Measurements from ENCODE around the gene RALGAPA1.

RALGAPA1 gene

DNA sequence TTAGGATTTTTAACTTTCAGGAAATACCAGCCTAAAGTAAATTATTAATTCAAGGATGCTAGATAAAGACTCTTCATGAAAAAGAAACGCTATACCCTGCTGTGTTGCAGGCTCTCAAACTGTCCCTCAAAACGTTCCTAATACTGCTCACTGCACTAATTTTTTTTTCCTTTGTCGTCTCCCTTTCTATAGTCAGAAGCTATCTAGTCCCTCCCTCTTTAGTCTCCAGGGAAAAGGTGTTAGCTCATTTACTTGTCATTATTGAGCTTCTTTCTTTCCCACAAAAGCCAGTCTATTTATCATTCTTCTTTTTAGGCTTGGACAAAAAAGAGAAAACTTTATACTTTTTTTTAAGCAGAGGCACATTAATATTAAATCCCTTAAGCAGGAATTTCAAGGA, 305.4 kb downstream of the RALGAPA1 start:
- no peak for DNase-seq (ENCODE audit: extremely low read depth, insufficient read length)
- TF ChIP-seq, protein P1, sequence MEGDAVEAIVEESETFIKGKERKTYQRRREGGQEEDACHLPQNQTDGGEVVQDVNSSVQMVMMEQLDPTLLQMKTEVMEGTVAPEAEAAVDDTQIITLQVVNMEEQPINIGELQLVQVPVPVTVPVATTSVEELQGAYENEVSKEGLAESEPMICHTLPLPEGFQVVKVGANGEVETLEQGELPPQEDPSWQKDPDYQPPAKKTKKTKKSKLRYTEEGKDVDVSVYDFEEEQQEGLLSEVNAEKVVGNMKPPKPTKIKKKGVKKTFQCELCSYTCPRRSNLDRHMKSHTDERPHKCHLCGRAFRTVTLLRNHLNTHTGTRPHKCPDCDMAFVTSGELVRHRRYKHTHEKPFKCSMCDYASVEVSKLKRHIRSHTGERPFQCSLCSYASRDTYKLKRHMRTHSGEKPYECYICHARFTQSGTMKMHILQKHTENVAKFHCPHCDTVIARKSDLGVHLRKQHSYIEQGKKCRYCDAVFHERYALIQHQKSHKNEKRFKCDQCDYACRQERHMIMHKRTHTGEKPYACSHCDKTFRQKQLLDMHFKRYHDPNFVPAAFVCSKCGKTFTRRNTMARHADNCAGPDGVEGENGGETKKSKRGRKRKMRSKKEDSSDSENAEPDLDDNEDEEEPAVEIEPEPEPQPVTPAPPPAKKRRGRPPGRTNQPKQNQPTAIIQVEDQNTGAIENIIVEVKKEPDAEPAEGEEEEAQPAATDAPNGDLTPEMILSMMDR (IDR thresholded peaks at IDR 0.05; ENCODE audit: insufficient read depth, low read length, poor library complexity, severe bottlenecking), result no peak
- Histone ChIP-seq H3K27me3 (replicated peaks; ENCODE audit: control insufficient read depth, insufficient read depth, low read length) (no peaks in the 10 kb centered on the region), H3K36me3 (ENCODE audit: control insufficient read depth, insufficient read depth, low read length) (no peaks in the 10 kb centered on the region), H3K4me3 (replicated peaks; ENCODE audit: low read depth, low read length) (no peak overlapping the region)

GRCh38 chr14:35499180-35499579, 309.9 kb downstream of the RALGAPA1 start:
- no peaks in the 10 kb centered on the region for H3K27me3 ChIP-seq (replicated peaks; ENCODE audit: control insufficient read depth, insufficient read depth, low read length)
- TF ChIP-seq, protein P1 (IDR thresholded peaks at IDR 0.05; ENCODE audit: insufficient read depth, low read length, poor library complexity, severe bottlenecking), result no peak
- no peak for DNase-seq (ENCODE audit: extremely low read depth, insufficient read length)
- H3K4me3 ChIP-seq (replicated peaks; ENCODE audit: low read depth, low read length), result no peak overlapping the region
- H3K36me3 ChIP-seq (ENCODE audit: control insufficient read depth, insufficient read depth, low read length), result no peaks in the 10 kb centered on the region

DNA sequence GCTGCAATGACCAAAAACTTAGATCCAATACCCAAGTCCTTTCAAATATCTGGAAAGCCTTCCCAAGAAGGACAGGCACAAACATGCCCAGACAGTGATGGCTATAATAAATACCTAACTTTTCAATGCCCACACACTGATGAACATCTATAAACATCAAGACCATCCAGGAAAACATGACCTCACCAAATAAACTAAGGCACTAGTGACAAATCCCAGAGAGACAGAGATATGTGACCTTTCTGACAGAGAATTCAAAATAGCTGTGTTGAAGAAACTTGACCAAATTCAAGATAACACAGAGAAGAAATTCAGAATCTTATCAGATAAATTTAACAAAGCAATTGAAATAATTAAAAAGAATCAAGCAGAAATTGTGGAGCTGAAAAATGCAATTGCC, 313.8 kb downstream of the RALGAPA1 start:
- Histone ChIP-seq H3K27me3 (replicated peaks; ENCODE audit: control insufficient read depth, insufficient read depth, low read length) (no peaks in the 10 kb centered on the region), H3K4me3 (replicated peaks; ENCODE audit: low read depth, low read length) (no peak overlapping the region), H3K36me3 (ENCODE audit: control insufficient read depth, insufficient read depth, low read length) (no peaks in the 10 kb centered on the region)
- no peak for DNase-seq (ENCODE audit: extremely low read depth, insufficient read length)
- TF ChIP-seq, protein P1 (IDR thresholded peaks at IDR 0.05; ENCODE audit: insufficient read depth, low read length, poor library complexity, severe bottlenecking), result no peak

DNA sequence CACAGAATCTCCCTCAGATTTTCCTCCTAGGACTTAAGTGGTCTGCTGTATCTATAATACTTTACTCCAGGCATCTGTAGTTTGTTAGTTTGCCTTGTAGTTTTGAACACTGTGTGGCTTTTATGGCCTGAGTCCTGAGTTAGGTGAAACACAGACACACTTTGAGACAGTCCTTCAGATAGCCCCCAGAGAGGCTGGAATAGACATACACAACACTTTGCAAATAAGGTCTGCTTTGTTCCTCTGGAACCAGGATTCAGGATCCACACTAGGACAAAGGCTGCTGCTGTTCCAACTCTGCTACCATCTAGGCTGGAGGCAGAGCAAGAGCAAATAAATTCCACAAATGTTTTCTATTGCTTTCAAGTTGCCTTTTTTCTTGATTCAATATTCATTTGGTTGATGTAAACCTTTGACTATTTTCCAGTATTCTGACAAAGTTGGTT, 316.5 kb downstream of the RALGAPA1 start:
- TF ChIP-seq, protein P1 (IDR thresholded peaks at IDR 0.05; ENCODE audit: insufficient read depth, low read length, poor library complexity, severe bottlenecking), result no peak
- no peaks in the 10 kb centered on the region for H3K27me3 ChIP-seq (replicated peaks; ENCODE audit: control insufficient read depth, insufficient read depth, low read length)

More for the DNA sequence above, 316.5 kb downstream of the RALGAPA1 start:
- H3K36me3 ChIP-seq (ENCODE audit: control insufficient read depth, insufficient read depth, low read length), result no peaks in the 10 kb centered on the region
- no peak for DNase-seq (ENCODE audit: extremely low read depth, insufficient read length)
- no peak overlapping the region for H3K4me3 ChIP-seq (replicated peaks; ENCODE audit: low read depth, low read length)

All from GM06990 (cell line).